ENCODE measurements around the gene EPC2. TPM values are rescaled to one million over a fixed set of nuclear protein-coding genes. Genes with fewer than 3 reads are reported as not detected.

EPC2 gene
- total and polyA plus RNA-seq, 2 donors from 2014 or later, result 7.2 to 43.9 TPM

- FAIRE-seq (peak; percentile 27), DNase-seq (peak in 1 of 5 donors; percentile 17)
- Histone ChIP-seq H3K27me3 (ENCODE audit: control insufficient read depth, insufficient read depth, low read length) (no peaks in the 10 kb centered on the region), H3K4me1 (ENCODE audit: control insufficient read depth in 2 of 3, insufficient read depth in 2 of 3, low read depth in 1 of 3, low read length in 3 of 3) (no peaks in the 10 kb centered on the region), H3K36me3 (ENCODE audit: control insufficient read depth in 2 of 3, insufficient read depth in 3 of 3, low read length in 3 of 3) (no peaks in the 10 kb centered on the region), H3K4me3 (ENCODE audit: low read length in 3 of 3) (no peak overlapping the region), H3K9me3 (ENCODE audit: control insufficient read depth in 2 of 3, insufficient read depth in 1 of 3, low read length in 3 of 3) (no peaks in the 10 kb centered on the region), H3K9ac (ENCODE audit: low read length in 3 of 3) (no peak overlapping the region), H3K27ac (ENCODE audit: low read depth in 2 of 2, low read length in 2 of 2) (no peak overlapping the region)
- intact Hi-C loops (cut with DNase I), result no loop called here
- no peak for TF ChIP-seq CTCF (IDR thresholded peaks at IDR 0.05; ENCODE audit: borderline replicate concordance, extremely low read depth, insufficient read depth)
Measured at GRCh38 chr2:148721520-148721931, 77.0 kb downstream of the EPC2 start.

GRCh38 chr2:148721991-148722777 lies 77.6 kb downstream of the EPC2 start:
- DNase-seq (no peak), FAIRE-seq (no peak)
- Histone ChIP-seq H3K9ac (ENCODE audit: low read length in 3 of 3) (no peak overlapping the region), H3K36me3 (ENCODE audit: control insufficient read depth in 2 of 3, insufficient read depth in 3 of 3, low read length in 3 of 3) (no peaks in the 10 kb centered on the region), H3K27me3 (ENCODE audit: control insufficient read depth, insufficient read depth, low read length) (no peaks in the 10 kb centered on the region), H3K27ac (ENCODE audit: low read depth in 2 of 2, low read length in 2 of 2) (no peak overlapping the region), H3K9me3 (ENCODE audit: control insufficient read depth in 2 of 3, insufficient read depth in 1 of 3, low read length in 3 of 3) (no peaks in the 10 kb centered on the region), H3K4me3 (ENCODE audit: low read length in 3 of 3) (no peak overlapping the region), H3K4me1 (ENCODE audit: control insufficient read depth in 2 of 3, insufficient read depth in 2 of 3, low read depth in 1 of 3, low read length in 3 of 3) (no peaks in the 10 kb centered on the region)
- intact Hi-C loops (cut with DNase I), result no loop called here
- no peak for TF ChIP-seq CTCF (IDR thresholded peaks at IDR 0.05; ENCODE audit: borderline replicate concordance, extremely low read depth, insufficient read depth)

GRCh38 chr2:148725564-148725963 lies 81.0 kb downstream of the EPC2 start:
- no peaks in the 10 kb centered on the region for H3K9me3 ChIP-seq (ENCODE audit: control insufficient read depth in 2 of 3, insufficient read depth in 1 of 3, low read length in 3 of 3)
- TF ChIP-seq CTCF (IDR thresholded peaks at IDR 0.05; ENCODE audit: borderline replicate concordance, extremely low read depth, insufficient read depth), result no peak
- H3K4me3 ChIP-seq (ENCODE audit: low read length in 3 of 3), result no peak overlapping the region
- H3K9ac ChIP-seq (ENCODE audit: low read length in 3 of 3), result no peak overlapping the region
- H3K27ac ChIP-seq (ENCODE audit: low read depth in 2 of 2, low read length in 2 of 2), result no peak overlapping the region
- no peaks in the 10 kb centered on the region for H3K4me1 ChIP-seq (ENCODE audit: control insufficient read depth in 2 of 3, insufficient read depth in 2 of 3, low read depth in 1 of 3, low read length in 3 of 3)
- H3K27me3 ChIP-seq (ENCODE audit: control insufficient read depth, insufficient read depth, low read length), result no peaks in the 10 kb centered on the region
- DNase-seq (no peak), FAIRE-seq (no peak)
- no peaks in the 10 kb centered on the region for H3K36me3 ChIP-seq (ENCODE audit: control insufficient read depth in 2 of 3, insufficient read depth in 3 of 3, low read length in 3 of 3)
- intact Hi-C loops (cut with DNase I), result no loop called here

All from kidney (tissue), 14 donors.